A172 (cell line): Measurements from ENCODE around the gene RBPJL. TPM values are rescaled to one million over a fixed set of nuclear protein-coding genes. Genes with fewer than 3 reads are reported as not detected.

Experiments
- DNase-seq: peaks from one replicate; pipeline ENCODE4 v3.0.0-alpha.2; 2015; ENCODE audit warnings: low spot score
- total RNA-seq: library from RNA; depleted of rRNA; stranded (reverse); fragments of >200 nt; shearing (Covaris generic); gene quantifications from 2 replicates; pipeline ENCODE4 v1.2.3, GENCODE V29; 2014; rRNA removed

RBPJL gene
- total RNA-seq, 1 experiment from 2014 or later, result not detected

DNA sequence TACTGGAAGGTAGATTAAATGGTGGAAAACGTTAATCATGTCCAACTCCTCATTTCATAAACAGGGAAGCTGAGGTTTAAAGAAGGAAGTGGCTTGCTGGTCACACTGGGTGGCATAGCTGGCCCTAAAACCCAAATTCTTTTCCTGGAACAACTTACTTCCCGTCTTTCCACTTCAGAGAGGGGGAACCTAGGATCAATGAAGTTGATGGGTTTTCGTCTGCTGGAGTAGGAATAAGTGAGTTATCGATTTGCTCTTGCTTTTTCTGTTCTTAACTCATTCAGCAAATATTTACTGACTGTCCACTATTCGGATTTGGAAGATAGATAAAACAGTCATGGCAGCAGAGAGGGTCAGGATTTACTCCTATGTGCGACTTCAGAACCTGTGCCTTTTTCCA lies 55.2 kb downstream of the RBPJL start:
- DNase-seq, result no peak

DNA sequence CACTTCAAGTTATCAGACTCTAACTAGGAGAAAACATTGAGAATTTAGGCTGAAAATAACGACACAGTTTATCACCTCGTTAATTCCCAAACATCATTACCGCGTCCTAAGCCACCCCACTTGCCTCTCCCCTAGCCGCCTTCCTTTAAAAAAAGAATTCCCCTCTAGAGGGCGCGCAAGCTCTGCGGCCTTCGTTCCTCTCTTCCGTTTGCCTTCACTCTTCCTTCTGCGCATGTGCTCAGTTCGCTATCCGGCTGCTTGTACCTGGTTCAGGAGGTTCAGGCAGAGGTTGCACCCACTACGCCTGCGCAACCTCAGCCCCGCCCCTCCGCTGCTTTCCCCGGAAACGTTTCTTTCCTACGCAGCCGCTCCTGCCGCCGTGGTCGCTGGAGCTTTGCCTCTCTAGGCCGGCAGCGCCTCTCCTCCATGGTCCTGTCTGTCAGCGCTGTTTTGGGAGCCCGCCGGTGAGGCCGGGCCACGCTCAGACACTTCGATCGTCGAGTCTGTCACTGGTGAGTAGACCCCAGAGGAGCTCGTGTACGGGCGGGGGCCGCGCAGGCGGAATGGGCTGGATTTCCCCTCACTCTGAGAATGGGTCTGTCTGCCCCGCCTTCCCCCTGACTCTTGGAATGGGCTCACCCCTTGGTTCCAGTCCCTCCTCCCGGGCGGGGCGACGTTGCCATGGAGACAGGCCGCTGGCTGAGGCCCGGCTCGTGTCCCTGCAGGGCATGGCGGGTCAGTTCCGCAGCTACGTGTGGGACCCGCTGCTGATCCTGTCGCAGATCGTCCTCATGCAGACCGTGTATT lies 56.4 kb downstream of the RBPJL start, which contains the start of gene SYS1:
TSS of gene SYS1 (plus strand) at position 353 of the 807 bp plus-strand sequence. CDS start at position 729, 376 bp downstream.
- peak; percentile 99 for DNase-seq

DNA sequence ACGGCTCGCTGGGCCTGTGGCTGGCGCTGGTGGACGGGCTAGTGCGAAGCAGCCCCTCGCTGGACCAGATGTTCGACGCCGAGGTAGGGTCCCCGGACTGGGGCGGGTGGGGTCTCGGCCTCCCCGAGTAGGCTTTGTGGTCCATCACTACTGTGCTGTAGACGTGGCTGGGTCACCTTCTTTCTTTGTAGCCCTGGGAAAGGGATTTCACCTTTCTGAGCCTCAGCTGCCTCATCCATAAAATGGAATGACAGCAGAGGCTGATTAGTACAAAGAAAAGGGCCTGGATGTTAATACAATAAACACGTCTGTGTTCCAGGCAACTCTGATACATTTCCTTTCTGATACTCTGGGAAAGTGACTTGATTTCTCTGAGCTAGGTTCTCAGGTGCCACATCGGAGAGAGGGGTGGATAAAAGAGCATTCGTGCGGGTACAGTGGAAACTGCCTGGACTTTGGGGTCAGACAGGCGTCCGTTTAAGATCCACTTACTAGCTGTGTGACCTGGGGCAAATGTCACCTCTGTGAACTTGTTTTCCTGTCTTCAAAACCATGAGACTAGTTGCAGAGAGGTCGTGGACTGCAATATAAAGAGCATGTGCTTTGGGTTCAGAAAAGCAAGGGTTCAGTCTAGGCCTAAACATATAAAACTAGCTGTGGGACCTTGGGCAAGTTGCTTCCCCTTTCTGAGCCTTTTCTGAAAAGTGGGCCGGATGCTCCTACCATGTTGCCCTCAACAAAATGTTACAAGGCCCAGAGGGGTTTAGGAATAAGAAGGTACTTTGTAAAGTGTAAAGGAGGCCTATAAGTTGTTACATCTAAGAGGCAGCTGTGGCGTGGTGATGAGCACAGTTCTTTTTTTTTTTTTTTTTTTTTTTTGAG lies 57.2 kb downstream of the RBPJL start:
- no peak for DNase-seq

DNA sequence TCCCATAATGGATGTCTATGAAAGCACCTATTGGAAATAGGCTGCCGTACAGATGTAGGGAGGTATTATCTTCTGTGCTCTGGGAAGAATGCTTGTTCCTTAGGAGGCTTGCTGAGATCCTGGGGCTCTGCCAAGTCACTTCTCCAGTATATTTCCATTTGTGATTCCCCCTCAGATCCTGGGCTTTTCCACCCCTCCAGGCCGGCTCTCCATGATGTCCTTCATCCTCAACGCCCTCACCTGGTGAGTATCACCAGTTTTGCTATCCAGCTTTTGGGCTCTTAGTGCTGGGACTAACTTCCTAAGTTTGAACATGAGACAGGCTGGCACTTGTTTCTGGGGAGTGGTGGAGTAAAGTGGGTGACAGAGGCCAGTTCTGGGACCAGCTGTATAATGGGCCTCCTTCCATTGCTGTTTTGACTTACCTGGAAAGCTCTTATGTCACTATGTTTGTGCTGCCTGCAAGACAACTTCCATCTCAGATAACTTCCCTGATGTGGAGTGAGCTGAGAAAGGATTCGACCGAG lies 58.9 kb downstream of the RBPJL start:
- no peak for DNase-seq

DNA sequence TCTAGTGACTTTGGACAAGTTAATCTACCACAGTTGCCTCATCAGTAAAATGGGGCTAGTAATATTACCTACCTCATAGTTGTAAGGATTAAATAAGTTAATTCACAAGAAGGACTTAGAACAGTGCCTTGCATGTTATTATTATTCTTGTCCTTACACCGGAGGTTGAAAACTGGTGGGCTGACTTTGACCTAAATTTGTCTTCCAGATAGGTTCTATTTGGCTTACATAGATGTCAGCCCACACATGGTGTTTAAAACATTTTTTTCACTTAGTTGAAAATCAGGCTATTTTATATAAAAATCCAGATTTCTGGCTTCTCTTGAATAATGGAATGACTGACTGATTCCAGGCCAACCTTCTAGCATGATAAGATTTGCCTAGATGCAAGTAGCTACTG lies 59.6 kb downstream of the RBPJL start:
- no peak for DNase-seq

DNA sequence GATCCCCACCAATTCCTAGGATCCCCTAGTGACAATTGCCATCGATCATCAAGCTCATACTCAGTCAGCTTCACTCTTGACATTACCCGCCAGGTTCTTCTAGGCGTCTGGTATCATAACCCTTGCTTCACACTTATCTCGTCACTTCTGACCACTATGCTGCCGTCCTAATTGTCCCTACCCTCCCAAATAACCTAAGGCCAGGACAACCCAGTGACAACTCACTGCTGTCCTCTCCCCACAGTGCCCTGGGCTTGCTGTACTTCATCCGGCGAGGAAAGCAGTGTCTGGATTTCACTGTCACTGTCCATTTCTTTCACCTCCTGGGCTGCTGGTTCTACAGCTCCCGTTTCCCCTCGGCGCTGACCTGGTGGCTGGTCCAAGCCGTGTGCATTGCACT lies 60.0 kb downstream of the RBPJL start:
- no peak for DNase-seq

DNA sequence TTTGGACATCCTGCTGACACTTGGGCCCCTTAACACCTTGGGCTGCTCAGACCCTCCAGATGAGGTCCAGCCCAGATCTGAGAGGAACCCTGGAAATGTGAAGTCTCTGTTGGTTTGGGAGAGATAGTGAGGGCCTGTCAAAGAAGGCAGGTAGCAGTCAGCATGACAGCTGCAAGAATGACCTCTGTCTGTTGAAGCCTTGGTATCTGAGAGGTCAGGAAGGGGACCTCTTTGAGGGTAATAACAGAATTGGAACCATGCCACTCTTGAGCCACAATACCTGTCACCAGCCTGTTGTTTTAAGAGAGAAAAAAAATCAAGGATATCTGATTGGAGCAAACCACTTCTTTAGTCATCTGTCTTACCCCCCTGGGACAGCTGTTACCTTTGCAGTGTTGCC lies 60.5 kb downstream of the RBPJL start:
- DNase-seq, result no peak

Other genes starting within 250 kb of the RBPJL start
- not detected in 2 replicates for gene KCNS1, start 205.7 kb upstream of the RBPJL start, total RNA-seq
- gene WFDC5, start 191.7 kb upstream of the RBPJL start, total RNA-seq, result not detected in 2 replicates
- gene WFDC12, start 182.4 kb upstream of the RBPJL start, total RNA-seq, result not detected in 2 replicates
- gene PI3, start 131.9 kb upstream of the RBPJL start, total RNA-seq, result not detected in 2 replicates
- not detected in 2 replicates for gene SEMG1, start 99.8 kb upstream of the RBPJL start, total RNA-seq
- not detected in 2 replicates for gene SEMG2, start 85.5 kb upstream of the RBPJL start, total RNA-seq
- 0.33 TPM in 1 of 2 replicates, not detected in the other for gene SLPI, start 52.3 kb upstream of the RBPJL start, total RNA-seq
- gene MATN4, start 1.5 kb downstream of the RBPJL start, total RNA-seq, result not detected in 2 replicates
- 42.4 and 43.9 TPM in 2 replicates for gene SDC4, start 41.6 kb downstream of the RBPJL start, total RNA-seq
- 14.5 and 18.6 TPM in 2 replicates for gene SYS1, start 56.3 kb downstream of the RBPJL start, total RNA-seq
- not detected in 2 replicates for gene TP53TG5, start 71.5 kb downstream of the RBPJL start, total RNA-seq
- gene DBNDD2, start 101.4 kb downstream of the RBPJL start, total RNA-seq, result 1.7 and 7.0 TPM in 2 replicates
- 78.8 and 86.0 TPM in 2 replicates for gene PIGT, start 109.3 kb downstream of the RBPJL start, total RNA-seq
- not detected in 2 replicates for gene WFDC2, start 162.9 kb downstream of the RBPJL start, total RNA-seq
- gene SPINT3, start 208.8 kb downstream of the RBPJL start, total RNA-seq, result not detected in 2 replicates
- gene WFDC6, start 232.6 kb downstream of the RBPJL start, total RNA-seq, result not detected in 2 replicates
- gene EPPIN, start 240.6 kb downstream of the RBPJL start, total RNA-seq, result not detected in 2 replicates